GM18520 (cell line): ENCODE measurements around the gene CBR4.

ENCODE experiments used
- ATAC-seq: cut with Tn5 transposase; IDR thresholded peaks from one replicate; pipeline ENCODE4 v1.9.1; 2021; ENCODE audit not compliant: unreplicated experiment

The CBR4 gene

GRCh38 chr4:169010125-169011023 lies at the start of gene CBR4:
Gene CBR4, minus strand, starts transcription at chr4:169010255. Its CDS starts 166 bp downstream, at chr4:169010089.
- ATAC-seq = peak; percentile 100

DNA sequence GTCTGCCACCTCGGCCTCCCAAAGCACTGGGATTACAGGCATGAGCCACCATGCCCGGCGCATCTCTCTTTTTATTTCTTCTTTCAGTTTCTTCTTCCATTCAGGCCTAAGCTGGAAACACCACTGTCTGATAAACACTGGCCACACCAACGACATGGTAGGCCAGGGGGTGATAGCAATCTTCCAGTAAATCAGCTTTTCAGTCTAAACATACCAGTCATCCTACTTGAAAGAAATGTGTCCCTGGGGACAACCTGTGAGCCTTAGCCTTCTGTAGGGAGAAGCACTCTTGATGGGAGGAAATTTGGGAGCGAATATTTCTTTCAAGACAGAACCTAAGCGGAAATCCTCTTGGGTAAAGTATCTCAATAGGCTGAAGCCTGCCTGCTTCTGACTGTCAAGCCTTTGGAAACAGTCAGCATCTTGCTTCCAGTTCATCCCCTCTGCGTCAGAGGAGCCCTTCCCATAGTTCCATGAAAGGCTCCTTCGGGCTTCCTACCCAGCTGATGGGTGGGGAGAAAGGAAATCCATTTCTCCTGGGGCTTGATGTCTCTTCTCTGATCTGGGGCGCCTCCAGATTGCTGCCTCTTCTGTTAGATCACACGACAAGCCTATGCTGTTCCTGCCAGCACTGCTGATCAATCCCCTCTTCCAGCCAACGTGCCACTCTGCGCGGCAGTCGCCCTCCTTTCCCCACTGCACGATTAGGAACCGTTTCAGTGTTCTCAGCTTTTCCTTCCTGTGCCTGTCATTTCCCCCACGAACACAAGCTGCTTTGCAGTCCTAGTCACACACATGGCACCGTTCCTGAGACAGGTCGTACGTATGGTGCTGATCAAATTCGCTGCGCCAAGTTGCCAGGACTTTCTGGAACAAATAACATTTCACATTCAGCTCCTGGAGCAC lies 49.5 kb upstream of the CBR4 start:
- ATAC-seq = no peak

DNA sequence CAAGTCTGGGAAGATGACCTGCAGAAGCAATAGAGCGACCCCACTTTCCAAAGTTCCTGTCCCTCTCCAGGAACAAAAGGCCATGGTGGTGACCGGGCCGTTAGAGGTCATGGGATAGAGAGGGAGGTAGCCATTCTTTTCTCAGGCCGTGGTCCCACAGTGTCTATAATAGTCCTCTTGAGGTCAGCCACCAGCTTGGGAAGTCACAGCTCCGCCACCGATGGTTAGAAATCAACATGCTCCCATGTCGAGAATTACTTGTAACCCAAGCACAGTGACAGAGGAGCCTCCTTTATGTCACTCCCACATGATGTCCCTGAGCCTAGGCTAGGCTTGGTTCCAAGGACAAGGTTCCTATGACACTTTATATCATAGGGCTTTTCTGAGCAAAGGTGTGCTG lies 48.3 kb upstream of the CBR4 start:
- ATAC-seq = no peak

GRCh38 chr4:169054879-169055278 lies 44.8 kb upstream of the CBR4 start:
- ATAC-seq = no peak

DNA sequence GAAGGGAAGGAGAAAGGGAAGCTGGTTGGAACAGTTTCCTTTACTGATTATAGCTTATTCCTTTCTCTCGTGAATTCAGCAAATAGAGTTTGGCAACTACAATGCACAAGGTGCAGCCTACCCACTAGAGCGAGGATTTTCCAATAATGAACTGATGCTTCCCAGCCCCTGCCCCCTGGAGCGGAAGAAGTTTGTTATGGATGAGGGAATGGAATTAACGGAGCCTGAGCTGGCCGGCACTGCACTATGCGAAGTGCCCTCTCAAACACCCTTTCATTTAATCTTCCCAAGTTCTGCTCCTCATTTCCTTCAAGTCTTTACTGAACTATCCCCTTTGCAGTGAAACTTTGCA lies 42.5 kb upstream of the CBR4 start:
- ATAC-seq = no peak

- ATAC-seq = no peak
These were observed 41.9 kb upstream of the CBR4 start for GRCh38 chr4:169051761-169052593.

GRCh38 chr4:169050881-169051760 lies 41.1 kb upstream of the CBR4 start:
- ATAC-seq = no peak

DNA sequence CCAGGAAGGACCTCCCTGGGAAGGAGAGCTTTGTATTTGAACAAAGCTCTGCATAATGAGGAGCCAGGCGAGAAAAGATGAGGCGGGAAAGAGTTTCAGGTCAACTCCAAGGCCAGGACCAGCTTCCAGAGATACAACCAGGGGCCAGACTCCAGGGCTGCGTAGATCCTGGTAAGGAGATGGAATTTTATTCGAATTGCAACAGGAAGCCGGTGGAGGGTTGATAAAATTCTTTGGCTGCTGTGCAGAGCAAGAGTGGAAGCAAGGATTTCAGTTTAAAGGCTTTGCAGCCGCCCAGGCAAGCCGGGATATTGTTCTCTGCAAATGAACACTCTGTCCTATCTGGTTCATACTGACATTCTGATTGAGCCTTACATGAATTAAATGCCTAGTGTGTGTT lies 40.2 kb upstream of the CBR4 start:
- no peak for ATAC-seq

GRCh38 chr4:169048868-169049414 lies 38.9 kb upstream of the CBR4 start:
- ATAC-seq = no peak

DNA sequence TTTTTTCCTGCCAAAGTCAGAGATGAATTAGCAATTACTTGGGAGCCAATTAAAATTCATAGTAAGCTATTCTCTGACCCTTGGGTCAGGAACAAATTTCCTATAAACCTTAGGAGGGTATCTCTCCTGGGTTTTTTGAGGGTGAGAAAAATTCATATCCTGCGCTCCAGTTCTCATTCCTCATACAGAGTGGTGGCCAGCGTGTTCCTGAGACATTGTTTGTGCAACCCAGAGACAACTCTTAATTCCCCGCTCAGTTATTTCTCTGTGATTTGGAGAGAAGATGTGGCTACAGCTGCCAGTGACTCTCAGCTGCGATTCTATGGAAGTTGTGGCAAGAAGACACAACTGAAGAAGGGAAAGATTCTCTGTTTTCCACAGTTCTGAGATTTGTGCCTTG lies 37.9 kb upstream of the CBR4 start:
- no peak for ATAC-seq

DNA sequence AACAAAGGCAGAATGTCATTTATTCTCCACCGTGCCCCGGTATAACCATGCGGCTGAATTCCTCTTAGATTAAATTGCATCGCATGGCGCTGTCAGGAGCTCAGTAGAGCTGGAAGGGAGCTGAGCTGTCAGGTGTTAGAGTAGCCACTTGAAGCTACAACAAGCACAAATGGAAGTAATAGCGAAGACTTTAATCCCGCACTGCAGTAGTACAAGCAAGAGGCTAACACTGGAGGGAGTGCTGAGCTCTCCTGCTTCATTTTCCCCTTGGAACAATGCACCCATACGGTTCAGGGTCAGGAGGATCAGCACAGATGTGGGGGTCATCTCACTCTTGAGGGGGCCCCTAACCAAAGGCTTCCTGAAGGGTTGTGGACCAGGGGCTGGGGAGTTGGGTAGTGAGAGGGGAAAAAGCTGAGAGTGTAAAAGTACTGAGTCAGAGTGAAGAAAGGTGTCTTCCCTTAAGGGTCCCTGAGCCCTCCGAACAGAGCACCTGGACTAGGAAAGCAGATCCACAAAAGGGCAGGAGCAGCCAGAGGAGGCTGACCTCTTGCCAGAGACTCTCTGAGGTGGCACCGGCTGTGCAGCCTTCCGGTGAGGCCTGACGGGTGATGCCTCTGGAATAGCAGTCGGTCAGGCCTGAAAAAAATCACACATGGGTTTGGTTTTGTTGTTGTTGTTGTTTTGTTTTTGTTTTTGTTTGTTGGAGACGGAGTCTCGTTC lies 36.0 kb upstream of the CBR4 start:
- no peak for ATAC-seq

DNA sequence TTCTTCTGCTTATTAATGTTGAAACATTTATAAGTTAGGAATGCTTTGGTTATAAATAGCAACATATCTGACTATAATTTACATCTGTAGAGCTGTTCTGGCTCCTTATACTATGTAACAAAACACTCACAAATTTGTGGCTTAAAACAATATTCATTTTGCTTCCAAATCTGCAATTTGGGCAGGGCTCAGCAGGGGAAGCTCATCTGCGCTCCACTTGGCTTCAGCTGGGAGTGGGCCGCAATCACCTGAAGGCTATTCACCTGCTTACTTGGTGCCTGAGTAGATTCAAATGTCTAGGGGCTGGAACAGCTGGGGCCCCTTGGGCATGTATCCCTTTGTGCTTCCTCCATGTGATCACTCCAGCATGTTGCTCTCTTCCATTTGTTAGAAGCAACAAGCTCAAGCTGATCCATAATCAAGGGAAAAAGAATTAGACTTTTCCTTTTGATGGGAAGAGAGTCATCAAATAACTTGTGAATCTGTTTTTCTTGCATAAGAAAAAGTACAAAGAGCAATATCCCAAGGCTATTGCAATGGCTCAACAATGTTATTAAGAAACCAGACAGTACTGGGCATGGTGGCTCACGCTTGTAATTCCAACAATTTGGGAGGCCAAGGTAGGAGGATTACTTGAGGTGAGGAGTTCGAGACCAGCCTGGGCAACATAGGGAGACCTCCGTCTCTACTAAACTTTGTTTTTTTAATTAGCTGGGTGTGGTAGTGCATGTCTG lies 34.8 kb upstream of the CBR4 start:
- no peak for ATAC-seq

- ATAC-seq = no peak
These were observed 32.6 kb upstream of the CBR4 start for GRCh38 chr4:169042608-169043007.

DNA sequence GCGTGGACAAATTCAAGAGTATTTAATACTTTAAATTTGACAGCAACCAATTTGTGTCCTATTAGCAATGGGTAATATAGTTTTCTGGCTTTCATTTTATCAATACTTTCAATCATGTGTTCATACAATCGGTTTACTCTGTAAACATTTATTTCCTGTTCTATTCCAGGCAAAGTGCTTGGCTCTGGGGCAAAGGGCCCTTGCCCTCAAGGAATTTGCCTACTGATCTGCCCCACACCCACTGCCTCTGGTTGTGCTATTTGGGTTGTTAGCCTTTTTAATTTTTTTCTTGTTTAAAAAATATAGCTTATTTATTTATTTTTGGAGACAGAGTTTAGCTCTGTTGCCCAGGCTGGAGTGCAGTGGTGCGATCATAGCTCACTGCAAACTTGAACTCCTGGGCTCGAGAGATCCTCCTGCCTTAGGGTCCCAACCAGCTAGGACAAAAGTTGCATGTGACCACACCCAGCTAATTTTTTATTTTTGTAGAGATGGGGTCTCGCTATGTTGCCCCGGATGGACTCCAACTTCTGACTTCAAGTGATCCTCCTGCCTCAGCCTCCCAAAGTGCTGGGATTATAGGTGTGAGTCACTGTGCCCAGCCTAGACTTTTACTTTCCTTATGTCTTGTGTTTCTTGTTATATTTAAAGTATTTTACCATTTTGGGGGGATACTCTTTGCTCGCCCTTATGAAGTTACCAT lies 30.7 kb upstream of the CBR4 start:
- ATAC-seq = no peak

DNA sequence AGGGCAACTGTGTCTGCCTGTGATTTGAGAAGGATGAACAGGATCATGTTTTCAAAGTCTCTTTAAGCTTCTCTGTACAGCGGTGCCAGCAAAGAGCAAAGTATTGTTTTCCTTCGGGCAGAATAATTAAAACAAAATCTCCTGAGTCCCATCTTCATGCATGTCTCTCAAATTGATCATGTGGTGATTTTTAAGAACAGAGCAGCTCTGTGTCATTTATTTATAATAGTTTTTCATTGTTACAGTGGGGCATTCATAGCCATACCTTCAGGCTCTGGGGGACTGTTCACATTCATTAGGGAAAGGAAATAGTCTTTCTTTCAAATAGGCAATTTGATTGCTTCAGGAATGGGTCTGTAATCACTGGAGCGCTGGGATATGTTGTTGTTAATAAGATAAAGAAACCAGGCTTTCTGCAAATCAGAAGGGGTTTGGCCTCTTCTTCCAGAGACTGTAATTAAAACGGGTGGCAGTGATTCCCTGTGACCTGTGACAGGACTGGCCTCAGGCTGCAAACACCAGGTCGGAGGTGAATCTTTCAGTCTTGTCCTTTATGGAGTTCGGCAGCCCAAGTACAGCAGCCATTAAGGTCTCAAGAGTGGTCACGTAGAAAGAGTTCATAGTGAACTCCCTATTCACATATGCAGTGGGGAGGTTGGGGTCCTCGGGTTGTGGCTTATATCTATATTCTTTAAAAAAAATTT lies 29.3 kb upstream of the CBR4 start:
- ATAC-seq = no peak

- no peak for ATAC-seq
These were observed 27.5 kb upstream of the CBR4 start for GRCh38 chr4:169037506-169037905.
